HepG2 (cell line): Measurements from ENCODE around the gene HABP4. TPM values are rescaled to one million over a fixed set of nuclear protein-coding genes. Genes with fewer than 3 reads are reported as not detected.

Experiments used
- ATAC-seq: fragments of 200-7000 bp; cut with Tn5 transposase; 3 replicates; pipeline ENCODE4 v1.9.1; 2020; ENCODE audit warnings: mild to moderate bottlenecking, moderate library complexity
- BruUV-seq: library from RNA; stranded (reverse); fragments of 400-500 nt; replicated peaks from 2 replicates; lab custom pipeline; 2021; lab: Mats Ljungman, UMichigan
- CTCF ChIA-PET: fragments of 300-600 bp; formaldehyde crosslinking; extraction: SDS; loops from one replicate; lab custom pipeline; 2021; ENCODE audit warnings: low total read pairs, inconsistent platforms, low intra/inter-chr PET ratio; lab: Yijun Ruan, JAX
- POLR2A ChIA-PET: fragments of 350-600 bp; sonication (Branson Sonifier 250); formaldehyde crosslinking; loops from one replicate; lab custom pipeline; 2020; ENCODE audit warnings: antibody characterized with exemption, inconsistent platforms; lab: Yijun Ruan, JAX
- DNase-seq: peaks from one replicate; pipeline ENCODE4 v3.0.0-alpha.2; 2015; ENCODE audit warnings: low spot score
- FAIRE-seq: peaks from 3 replicates; lab custom pipeline; 2011; peaks lifted over from hg19 to GRCh38; lab: Jason Lieb, UNC
- H2AFZ ChIP-seq: one replicate; pipeline ENCODE4 v1.6.1; 2011; ENCODE audit warnings: low read length, inconsistent platforms
- H3K27ac ChIP-seq: fragments of 300-600 bp; 3 replicates; pipeline ENCODE4 v1.8.0; 2011; ENCODE audit warnings: mixed run types, mild to moderate bottlenecking, mixed read lengths, low read length, inconsistent platforms; ENCODE audit not compliant: insufficient read depth; ENCODE audit errors: extremely low read length
- H3K27me3 ChIP-seq, 2 experiments: fragments of 200-600 bp in 1 of 2; 2 replicates in 1 of 2; 3 replicates in 1 of 2; pipeline versions ENCODE4 v1.6.0 to v1.8.0; 2011; ENCODE audit warnings: low read length in 2 of 2, mild to moderate bottlenecking in 2 of 2, moderate library complexity in 2 of 2, inconsistent platforms in 1 of 2; ENCODE audit not compliant: insufficient read depth in 2 of 2, control insufficient read depth in 1 of 2
- H3K36me3 ChIP-seq, 2 experiments: fragments of 200-600 bp in 1 of 2; replicated peaks in 1 of 2; 2 replicates in 1 of 2; 3 replicates in 1 of 2; pipeline versions ENCODE4 v1.5.1 to v1.8.0; 2011; ENCODE audit warnings: low read length in 2 of 2, inconsistent platforms in 1 of 2; ENCODE audit not compliant: insufficient read depth in 2 of 2, control insufficient read depth in 1 of 2
- H3K4me1 ChIP-seq: 2 replicates; pipeline ENCODE4 v1.5.1; 2012; ENCODE audit warnings: low read length, inconsistent platforms; ENCODE audit not compliant: insufficient read depth
- H3K4me2 ChIP-seq: 2 replicates; pipeline ENCODE4 v1.6.0; 2011; ENCODE audit warnings: low read depth, low read length, inconsistent platforms
- H3K4me3 ChIP-seq, 3 experiments: fragments of 200-600 bp in 1 of 3; sonication (generic), shearing (Covaris generic) in 1 of 3; replicated peaks in 1 of 3; 2 replicates each; pipeline ENCODE4 v1.5.1; 2011 to 2016; ENCODE audit warnings: low read length in 3 of 3, inconsistent platforms in 2 of 3, low read depth in 2 of 3, mild to moderate bottlenecking in 2 of 3, control low read depth in 1 of 3, mixed read lengths in 1 of 3; ENCODE audit not compliant: insufficient read depth in 1 of 3
- H3K79me2 ChIP-seq: one replicate; pipeline ENCODE4 v1.6.1; 2011; ENCODE audit warnings: low read length, inconsistent platforms; ENCODE audit not compliant: insufficient read depth
- H3K9ac ChIP-seq: 2 replicates; pipeline ENCODE4 v1.6.0; 2011; ENCODE audit warnings: mild to moderate bottlenecking, low read depth, low read length, inconsistent platforms; ENCODE audit not compliant: insufficient read depth
- H3K9me3 ChIP-seq: 2 replicates; pipeline ENCODE4 v1.5.1; 2012; ENCODE audit warnings: mild to moderate bottlenecking, low read length
- H4K20me1 ChIP-seq: 2 replicates; pipeline ENCODE4 v1.6.0; 2011; ENCODE audit warnings: inconsistent platforms, mild to moderate bottlenecking, low read length, moderate library complexity; ENCODE audit not compliant: insufficient read depth
- CBFB ChIP-seq: sonication (generic); formaldehyde crosslinking; IDR thresholded peaks from 2 replicates; pipeline ENCODE4 v1.4.0; 2020; ENCODE audit warnings: missing genetic modification reagents
- CTCF ChIP-seq: sonication (generic); formaldehyde crosslinking; IDR thresholded peaks from 2 replicates; pipeline ENCODE4 v1.5.0; 2020; ENCODE audit warnings: mild to moderate bottlenecking, missing genetic modification reagents, moderate library complexity
- ERF ChIP-seq: IDR thresholded peaks from 2 replicates; pipeline ENCODE4 v1.6.1; 2018; ENCODE audit warnings: missing biosample characterization, missing genetic modification reagents
- GATAD2A ChIP-seq: IDR thresholded peaks from 2 replicates; pipeline ENCODE4 v1.6.1; 2016
- HIC2 ChIP-seq: sonication (generic); formaldehyde crosslinking; IDR thresholded peaks from 2 replicates; pipeline ENCODE4 v1.9.0; 2022; ENCODE audit warnings: low read depth, missing genetic modification reagents
- KLF16 ChIP-seq, 2 experiments: sonication (generic) in 1 of 2; formaldehyde crosslinking in 1 of 2; IDR thresholded peaks; 2 replicates each; pipeline versions ENCODE4 v1.6.1 to v1.8.0; 2016 to 2023; ENCODE audit warnings: missing genetic modification reagents in 2 of 2, missing compliant biosample characterization in 1 of 2
- RAD21 ChIP-seq: fragments of 450-650 bp; formaldehyde crosslinking; IDR thresholded peaks from 2 replicates; pipeline ENCODE4 v1.5.0; 2020; ENCODE audit warnings: mild to moderate bottlenecking
- REPIN1 ChIP-seq: sonication (generic); formaldehyde crosslinking; IDR thresholded peaks from 2 replicates; pipeline ENCODE4 v1.8.0; 2022; ENCODE audit warnings: missing genetic modification reagents, low read depth, mild to moderate bottlenecking, borderline replicate concordance
- REST ChIP-seq, 2 experiments: IDR thresholded peaks; 2 replicates each; pipeline ENCODE4 v1.6.1; 2011 to 2012; ENCODE audit warnings: low read length in 2 of 2, borderline replicate concordance in 1 of 2, low read depth in 1 of 2, mild to moderate bottlenecking in 1 of 2, moderate library complexity in 1 of 2
- SMC3 ChIP-seq: IDR thresholded peaks from 2 replicates; pipeline ENCODE4 v1.6.1; 2011; ENCODE audit warnings: low read length, improper control_type of control experiment
- SPEN ChIP-seq: sonication (generic); formaldehyde crosslinking; IDR thresholded peaks from 2 replicates; pipeline ENCODE4 v1.5.1; 2020; ENCODE audit warnings: low read depth, mild to moderate bottlenecking, missing genetic modification reagents
- STAG1 ChIP-seq: sonication (generic); formaldehyde crosslinking; IDR thresholded peaks from 2 replicates; pipeline ENCODE4 v1.4.0; 2020; ENCODE audit warnings: missing genetic modification reagents
- U2AF1 ChIP-seq: fragments of 200-400 bp; formaldehyde crosslinking; optimal IDR thresholded peaks from 2 replicates; pipeline ENCODE3; 2017; ENCODE audit warnings: mild to moderate bottlenecking, low read depth, low read length
- YEATS2 ChIP-seq: sonication (generic); formaldehyde crosslinking; IDR thresholded peaks from 2 replicates; pipeline ENCODE4 v1.4.0; 2020; ENCODE audit warnings: missing genetic modification reagents, borderline replicate concordance
- ZMYM2 ChIP-seq: sonication (generic); formaldehyde crosslinking; IDR thresholded peaks from 2 replicates; pipeline ENCODE4 v1.8.0; 2022; ENCODE audit warnings: mild to moderate bottlenecking, missing genetic modification reagents
- ZNF331 ChIP-seq: sonication (generic); formaldehyde crosslinking; IDR thresholded peaks from 2 replicates; pipeline ENCODE4 v1.4.0; 2020; ENCODE audit warnings: missing genetic modification reagents
- ZNF614 ChIP-seq: IDR thresholded peaks from 2 replicates; pipeline ENCODE4 v1.6.1; 2018; ENCODE audit warnings: missing biosample characterization, missing genetic modification reagents, inconsistent platforms, borderline replicate concordance
- WGBS: methylation state at CpG from one replicate; pipeline ENCODE4 v1.1.6; 2017; ENCODE audit warnings: low lambda C conversion rate; 5-methylcytosine and 5-hydroxymethylcytosine counted together
- in situ Hi-C: cut with HindIII; loops from 2 replicates; pipeline ENCODE4 v1.10.0; 2017; ENCODE audit warnings: low pct_unique_long_range_greater_than_20kb; ENCODE audit not compliant: extremely low pct_ligation_motif_present
- intact Hi-C: fragments of 100-400 bp; cut with micrococcal nuclease; formaldehyde crosslinking; loops from one replicate; pipeline ENCODE4 v1.10.0; 2022; ENCODE audit not compliant: unreplicated experiment
- polyA plus RNA-seq, 8 experiments: library from polyadenylated mRNA; depleted of rRNA in 3 of 8; stranded (reverse) in 7 of 8; unstranded in 1 of 8; fragments of >200 nt; fragmentation: Illumina TruSeq in 4 of 8; extraction: Trizol in 4 of 8; gene quantifications; 2 replicates each; pipeline versions ENCODE4 v1.2.1 to v1.2.3, GENCODE V29; 2011 to 2016; ENCODE audit warnings: low read depth in 4 of 8, missing spikeins in 1 of 8, mixed read lengths in 1 of 8; ENCODE audit not compliant: insufficient read depth in 1 of 8
- total RNA-seq, 5 experiments: library from RNA; depleted of rRNA; stranded (reverse); fragments of >200 nt; fragmentation: Illumina TruSeq; extraction: Trizol; gene quantifications; 2 replicates each; pipeline ENCODE4 v1.2.3, GENCODE V29; 2016; ENCODE audit warnings: low read depth in 1 of 5

HABP4 gene
- total and polyA plus RNA-seq, 2 of the 13 experiments (the other 11 are each of a cell fraction or from before 2014, with no cell fraction given) = 14.3 to 26.6 TPM

GRCh38 chr9:96441798-96442445, 8.0 kb upstream of the HABP4 start:
- Histone ChIP-seq H2AFZ (no peak overlapping the region), H3K9ac (no peak overlapping the region), H3K79me2 (no peaks in the 10 kb centered on the region), H3K4me3 (no peak overlapping the region), H3K9me3 (no peaks in the 10 kb centered on the region), H3K4me2 (no peak overlapping the region), H3K4me1 (peaks cover 40% of the 10 kb centered on the region), H3K36me3 (no peaks in the 10 kb centered on the region), H4K20me1 (no peaks in the 10 kb centered on the region), H3K27ac (no peak overlapping the region), H3K27me3 (no peaks in the 10 kb centered on the region)
- FAIRE-seq (no peak), ATAC-seq (peak; percentile 57), DNase-seq (peak; percentile 68)
- intact Hi-C loops (loop anchor here (2.0 kb wide), 1 partner anchor 225 kb away; no protein-coding TSS in a partner anchor), in situ Hi-C loops (loop anchor here (10.0 kb wide), 1 partner anchor 213 kb away; the partner anchor contains the start of gene PRXL2C)
- no TSS peak for BruUV-seq
- ChIA-PET POLR2A (interaction anchor here (0.9 to 1.5 kb wide), 4 partner anchors 25 to 225 kb away, joined by 4 to 9 read pairs (median 4); no protein-coding TSS in a partner anchor), CTCF (interaction anchor here (1.6 to 1.8 kb wide), 2 partner anchors 224 to 225 kb away, joined by 6 to 9 read pairs; no protein-coding TSS in a partner anchor)
- WGBS = 60% methylated on average over 5 of the region's 5 CpGs
- TF ChIP-seq HIC2 (CRISPR knock-in tag) = no peak
- TF ChIP-seq ZNF614 = 0 out of 2 replicates have a peak, but pooled peaks have one; percentile 20
- TF ChIP-seq SPEN (CRISPR knock-in tag) = no peak
- no peak for TF ChIP-seq U2AF1
- peak; percentile 64; the same call in 1 of the 2 replicates for TF ChIP-seq SMC3
- TF ChIP-seq CTCF = peak; percentile 82
- no peak for TF ChIP-seq CBFB (CRISPR knock-in tag)
- TF ChIP-seq REST (IDR thresholded peaks at IDR 0.05; ENCODE audit: borderline replicate concordance in 1 of 2, low read depth in 1 of 2, low read length in 2 of 2) = no peak
- TF ChIP-seq KLF16 (CRISPR knock-in tag; IDR thresholded peaks at IDR 0.05) = 0 out of 4 replicates have a peak, but pooled peaks of 1 of the 2 experiments have one; percentile 22
- peak; percentile 44; the same call in 1 of the 2 replicates for TF ChIP-seq YEATS2 (CRISPR knock-in tag)
- TF ChIP-seq ERF = peak; percentile 43; the same call in 1 of the 2 replicates
- peak; percentile 60 for TF ChIP-seq RAD21 (CRISPR knock-in tag)
- TF ChIP-seq ZNF331 (CRISPR knock-in tag) = 0 out of 2 replicates have a peak, but pooled peaks have one; percentile 24
- TF ChIP-seq ZMYM2 = 0 out of 2 replicates have a peak, but pooled peaks have one; percentile 26
- no peak for TF ChIP-seq REPIN1
- peak; percentile 34; the same call in 1 of the 2 replicates for TF ChIP-seq GATAD2A (CRISPR knock-in tag)
- TF ChIP-seq STAG1 = peak; percentile 82
